DOHH2 (cell line): Measurements from ENCODE around the gene METTL1.
"Not testable (repeated sequence)": the region's sequence is repeated elsewhere in the genome, so short reads cannot be mapped to it uniquely, and the experiment has no call there.

Experiments used
- H3F3A ChIP-seq: fragments of 200-600 bp; sonication (generic), shearing (Covaris generic); 2 replicates; pipeline ENCODE4 v1.6.0; 2016; ENCODE audit warnings: antibody characterized with exemption, mild to moderate bottlenecking; ENCODE audit not compliant: control insufficient read depth, insufficient read depth
- H3K27ac ChIP-seq: fragments of 200-600 bp; sonication (generic); 2 replicates; pipeline ENCODE4 v1.5.1; 2014; ENCODE audit warnings: low read depth, mild to moderate bottlenecking, low read length, moderate library complexity
- H3K27me3 ChIP-seq: fragments of 200-600 bp; sonication (generic); 2 replicates; pipeline ENCODE4 v1.6.1; 2014; ENCODE audit warnings: mild to moderate bottlenecking, low read length, mixed read lengths; ENCODE audit not compliant: control insufficient read depth
- H3K36me3 ChIP-seq: fragments of 200-600 bp; sonication (generic); 2 replicates; pipeline ENCODE4 v1.6.1; 2014; ENCODE audit warnings: mild to moderate bottlenecking, low read length, moderate library complexity, mixed read lengths; ENCODE audit not compliant: control insufficient read depth
- H3K4me1 ChIP-seq: fragments of 200-600 bp; sonication (generic); 2 replicates; pipeline ENCODE4 v1.6.1; 2014; ENCODE audit warnings: mild to moderate bottlenecking, low read length, mixed read lengths; ENCODE audit not compliant: control insufficient read depth
- H3K4me2 ChIP-seq: fragments of 200-600 bp; sonication (generic); 2 replicates; pipeline ENCODE4 v1.6.0; 2014; ENCODE audit warnings: mild to moderate bottlenecking, low read length, moderate library complexity
- H3K4me3 ChIP-seq: fragments of 200-600 bp; sonication (generic); 2 replicates; pipeline ENCODE4 v1.5.1; 2014; ENCODE audit warnings: mild to moderate bottlenecking, low read length, mixed read lengths
- H3K79me2 ChIP-seq: fragments of 200-600 bp; sonication (generic); 2 replicates; pipeline ENCODE4 v1.6.1; 2014; ENCODE audit warnings: mild to moderate bottlenecking, low read length, mixed read lengths; ENCODE audit not compliant: control insufficient read depth
- H3K9me2 ChIP-seq: fragments of 200-600 bp; sonication (generic); replicated peaks from 2 replicates; pipeline ENCODE4 v1.6.1; 2014; ENCODE audit warnings: mild to moderate bottlenecking, low read length, mixed read lengths; ENCODE audit not compliant: control insufficient read depth
- H3K9me3 ChIP-seq: fragments of 200-600 bp; sonication (generic); 2 replicates; pipeline ENCODE4 v1.6.1; 2014; ENCODE audit warnings: antibody characterized with exemption, low read length, mixed read lengths; ENCODE audit not compliant: control insufficient read depth, insufficient read depth
- H4K20me1 ChIP-seq: fragments of 200-600 bp; sonication (generic); 2 replicates; pipeline ENCODE4 v1.6.0; 2014; ENCODE audit warnings: low read depth, mild to moderate bottlenecking, antibody characterized with exemption, low read length, moderate library complexity; ENCODE audit not compliant: control insufficient read depth, insufficient read depth
- EZH2phosphoT487 ChIP-seq: fragments of 200-600 bp; sonication (generic); IDR thresholded peaks from 2 replicates; pipeline ENCODE4 v1.6.1; 2017; ENCODE audit warnings: borderline replicate concordance, mild to moderate bottlenecking, antibody characterized with exemption, low read length, moderate library complexity, mixed read lengths
- TF ChIP-seq, protein P1 (sequence below): fragments of 200-600 bp; sonication (generic); IDR thresholded peaks from one replicate; pipeline ENCODE4 v1.5.1; 2014; ENCODE audit warnings: antibody characterized with exemption, mild to moderate bottlenecking, low read depth, low read length; ENCODE audit not compliant: poor library complexity, severe bottlenecking

Gene METTL1

DNA sequence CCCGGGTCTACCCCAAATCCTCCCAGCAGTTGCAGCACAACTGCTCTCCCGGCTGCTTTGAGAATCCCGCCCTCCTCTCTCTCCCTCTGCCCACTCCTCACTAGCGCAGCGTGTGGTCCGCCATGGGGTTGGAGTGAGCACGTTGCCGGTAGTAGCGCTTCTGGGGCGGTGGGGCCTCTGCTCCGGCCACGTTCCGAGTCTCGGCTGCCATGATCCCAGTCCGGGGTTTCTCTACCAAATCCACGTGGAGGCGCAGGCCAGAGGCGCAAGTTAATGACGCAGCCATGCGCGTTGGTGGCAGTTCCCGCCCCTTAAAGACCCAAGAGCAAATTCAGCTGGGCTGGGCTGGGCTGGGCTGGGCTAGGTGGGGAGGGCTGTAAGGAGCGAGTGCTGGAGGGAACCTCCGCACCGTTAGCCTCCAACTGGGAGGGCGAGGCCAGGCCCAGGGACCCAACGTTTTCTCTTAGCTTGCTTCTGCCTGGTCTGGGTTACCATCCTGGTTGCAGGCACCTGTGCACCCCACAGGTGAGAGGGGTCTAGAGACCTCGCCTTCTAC lies at the start of gene METTL1:
Gene METTL1 (minus strand): TSS at position 233 of the 556 bp plus-strand sequence. CDS start 22 bp downstream, at position 211.
- no peak for TF ChIP-seq EZH2phosphoT487
- TF ChIP-seq, protein P1, sequence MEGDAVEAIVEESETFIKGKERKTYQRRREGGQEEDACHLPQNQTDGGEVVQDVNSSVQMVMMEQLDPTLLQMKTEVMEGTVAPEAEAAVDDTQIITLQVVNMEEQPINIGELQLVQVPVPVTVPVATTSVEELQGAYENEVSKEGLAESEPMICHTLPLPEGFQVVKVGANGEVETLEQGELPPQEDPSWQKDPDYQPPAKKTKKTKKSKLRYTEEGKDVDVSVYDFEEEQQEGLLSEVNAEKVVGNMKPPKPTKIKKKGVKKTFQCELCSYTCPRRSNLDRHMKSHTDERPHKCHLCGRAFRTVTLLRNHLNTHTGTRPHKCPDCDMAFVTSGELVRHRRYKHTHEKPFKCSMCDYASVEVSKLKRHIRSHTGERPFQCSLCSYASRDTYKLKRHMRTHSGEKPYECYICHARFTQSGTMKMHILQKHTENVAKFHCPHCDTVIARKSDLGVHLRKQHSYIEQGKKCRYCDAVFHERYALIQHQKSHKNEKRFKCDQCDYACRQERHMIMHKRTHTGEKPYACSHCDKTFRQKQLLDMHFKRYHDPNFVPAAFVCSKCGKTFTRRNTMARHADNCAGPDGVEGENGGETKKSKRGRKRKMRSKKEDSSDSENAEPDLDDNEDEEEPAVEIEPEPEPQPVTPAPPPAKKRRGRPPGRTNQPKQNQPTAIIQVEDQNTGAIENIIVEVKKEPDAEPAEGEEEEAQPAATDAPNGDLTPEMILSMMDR: no peak

DNA sequence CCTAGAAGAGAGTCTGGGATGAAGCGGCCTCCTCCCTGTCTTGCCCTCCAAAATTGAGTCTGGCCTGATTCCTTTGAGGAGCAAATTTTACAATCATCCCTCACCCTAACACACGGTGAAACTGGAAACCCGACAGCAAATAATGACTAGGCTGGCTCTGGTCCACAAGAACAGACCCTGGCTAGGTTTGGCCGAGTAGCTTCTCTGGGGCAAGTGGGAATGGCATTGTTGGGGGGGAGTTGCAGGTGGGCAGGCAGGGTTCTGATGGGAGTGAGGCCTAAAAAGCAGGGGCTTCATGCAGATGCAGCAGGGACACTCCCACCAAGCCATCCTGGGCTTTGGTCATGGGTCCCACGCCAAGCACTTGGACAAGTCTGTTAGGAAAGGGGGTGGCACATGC lies 49.1 kb upstream of the METTL1 start:
- not testable (repeated sequence) for H3K4me2 ChIP-seq, H3F3A ChIP-seq, H4K20me1 ChIP-seq, H3K9me3 ChIP-seq, H3K4me3 ChIP-seq, H3K27ac ChIP-seq, H3K79me2 ChIP-seq, H3K27me3 ChIP-seq, H3K4me1 ChIP-seq, H3K9me2 ChIP-seq
- peaks cover 28% of the 10 kb centered on the region for H3K36me3 ChIP-seq

More for the DNA sequence above, at the start of gene METTL1:
- peak within 1 kb of the TSS; percentile 54 for H3K27ac ChIP-seq
- H3K4me3 ChIP-seq: peak within 1 kb of the TSS; percentile 89
- peaks cover under 1% of the 10 kb centered on the region for H3K27me3 ChIP-seq
- H4K20me1 ChIP-seq: no peaks in the 10 kb centered on the region
- H3K36me3 ChIP-seq: peaks cover 24% of the 10 kb centered on the region
- no peaks in the 10 kb centered on the region for H3K9me3 ChIP-seq
- peaks cover 11% of the 10 kb centered on the region for H3K79me2 ChIP-seq
- H3K4me2 ChIP-seq: peak within 1 kb of the TSS; percentile 88
- peaks cover 18% of the 10 kb centered on the region for H3K4me1 ChIP-seq
- H3K9me2 ChIP-seq: no peaks in the 10 kb centered on the region
- no peaks in the 10 kb centered on the region for H3F3A ChIP-seq

DNA sequence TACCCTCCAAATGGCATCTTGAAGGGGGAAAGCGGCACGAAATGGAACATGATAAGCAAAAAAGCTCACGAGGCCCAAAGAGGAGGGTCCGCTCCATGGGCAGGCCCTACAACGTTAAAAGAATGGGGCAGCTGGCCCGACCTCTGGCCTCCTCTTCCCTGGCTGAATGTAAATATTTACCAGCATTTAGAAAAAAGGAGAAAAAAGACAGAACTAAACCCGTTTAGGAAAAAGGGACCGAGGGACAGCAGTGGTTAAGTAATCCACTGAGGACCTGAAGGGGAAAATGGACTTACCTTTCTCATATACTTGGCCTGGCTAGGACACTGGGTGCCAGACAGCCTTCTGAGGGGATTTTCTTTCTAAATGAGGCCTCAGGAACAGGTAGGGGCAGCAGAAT lies 48.2 kb upstream of the METTL1 start:
- H3K36me3 ChIP-seq: peaks cover 24% of the 10 kb centered on the region
- not testable (repeated sequence) for H3K79me2 ChIP-seq, H4K20me1 ChIP-seq, H3K9me2 ChIP-seq, H3K4me1 ChIP-seq, H3K27ac ChIP-seq, H3K27me3 ChIP-seq, H3K4me3 ChIP-seq, H3F3A ChIP-seq, H3K4me2 ChIP-seq, H3K9me3 ChIP-seq

DNA sequence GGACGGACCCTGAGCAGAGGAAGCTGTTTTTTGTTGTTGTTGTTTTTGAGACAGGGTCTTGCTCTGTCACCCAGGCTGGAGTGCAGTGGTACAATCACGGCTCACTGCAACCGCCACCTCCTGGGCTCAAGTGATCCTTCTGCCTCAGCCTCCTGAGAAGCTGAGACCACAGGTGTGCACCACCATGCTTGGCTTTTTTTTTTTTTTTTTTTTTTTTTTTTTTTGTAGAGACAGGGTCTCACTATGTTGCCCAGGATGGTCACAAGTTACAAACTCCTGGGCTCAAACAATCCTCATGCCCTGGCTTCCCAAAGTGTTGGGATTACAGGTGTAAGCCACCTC lies 46.1 kb upstream of the METTL1 start:
- H3K4me2 ChIP-seq, H3K9me2 ChIP-seq, H3K27me3 ChIP-seq, H3K79me2 ChIP-seq, H3K4me3 ChIP-seq, H3K4me1 ChIP-seq, H3K36me3 ChIP-seq, H3F3A ChIP-seq, H3K9me3 ChIP-seq, H3K27ac ChIP-seq, H4K20me1 ChIP-seq: not testable (repeated sequence)

DNA sequence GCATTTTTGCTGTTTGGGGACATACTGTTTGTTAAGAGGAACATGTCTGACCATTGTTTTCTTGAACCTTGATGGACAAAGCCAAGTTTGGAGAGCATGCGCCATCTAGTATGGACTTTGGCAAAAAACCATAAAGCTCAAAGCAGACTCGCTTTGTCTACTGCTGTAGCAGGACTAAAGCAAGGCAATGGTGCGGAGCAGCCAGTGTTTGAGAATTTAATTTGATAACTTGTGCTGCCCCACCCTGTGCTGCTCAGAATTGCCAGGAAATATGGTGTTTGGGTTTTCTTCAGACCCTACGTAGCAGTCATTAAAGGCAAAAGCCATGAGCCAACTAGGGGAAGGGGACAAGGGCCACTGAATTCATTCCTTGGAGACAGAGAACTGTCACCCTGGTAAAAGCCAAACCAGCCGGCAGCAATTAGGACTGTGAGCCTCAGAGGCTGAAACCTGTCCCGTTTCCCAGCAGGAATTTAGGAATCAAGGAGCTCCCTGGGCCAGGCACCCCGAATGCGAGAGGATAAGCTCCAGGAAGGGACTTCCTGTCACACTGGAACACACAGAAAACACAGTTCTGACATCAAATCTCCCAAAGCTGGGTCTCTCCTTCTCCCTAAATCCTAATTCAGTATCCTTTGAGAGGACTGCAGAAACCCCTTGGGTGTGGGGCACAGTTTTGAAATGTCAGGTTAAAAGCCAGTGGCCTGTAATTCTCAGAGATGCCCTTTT lies 45.5 kb upstream of the METTL1 start:
- Histone ChIP-seq H3K27ac (no peak overlapping the region), H3F3A (no peaks in the 10 kb centered on the region), H3K4me2 (no peak overlapping the region), H3K4me3 (no peak overlapping the region), H3K36me3 (no peaks in the 10 kb centered on the region), H3K79me2 (no peaks in the 10 kb centered on the region), H3K27me3 (no peaks in the 10 kb centered on the region), H3K4me1 (no peaks in the 10 kb centered on the region), H4K20me1 (no peaks in the 10 kb centered on the region), H3K9me3 (no peaks in the 10 kb centered on the region), H3K9me2 (no peaks in the 10 kb centered on the region)
- TF ChIP-seq EZH2phosphoT487: no peak
- TF ChIP-seq, protein P1: no peak
